NOMO-1 (cell line): Measurements from ENCODE around the gene CEP104.
A peak's percentile ranks its signal among the peaks of the same experiment; 100 is the strongest.

Source experiments
- DNase-seq, 2 experiments: peaks; one replicate each; lab custom pipeline; 2025; ENCODE audit not compliant: unreplicated experiment in 2 of 2; lab: John Stamatoyannopoulos, UW

The CEP104 gene

GRCh38 chr1:3856923-3857790, at the start of gene CEP104, which contains the start of gene DFFB:
Gene CEP104, minus strand, starts transcription at chr1:3857211. Its CDS starts 4,804 bp downstream, at chr1:3852407.
Gene DFFB, plus strand, starts transcription at chr1:3857476. Its CDS starts 128 bp downstream, at chr1:3857604.
- DNase-seq, result peak; percentile 78 to 86

GRCh38 chr1:3906672-3907020, 49.6 kb upstream of the CEP104 start:
- no peak for DNase-seq

GRCh38 chr1:3905953-3906671, 49.1 kb upstream of the CEP104 start:
- no peak for DNase-seq

- DNase-seq, result no peak
These were observed 48.4 kb upstream of the CEP104 start for GRCh38 chr1:3905266-3905952.

GRCh38 chr1:3904843-3905185, 47.8 kb upstream of the CEP104 start:
- no peak for DNase-seq

- DNase-seq, result no peak
These were observed 47.2 kb upstream of the CEP104 start for GRCh38 chr1:3904006-3904842.

GRCh38 chr1:3903141-3904005, 46.4 kb upstream of the CEP104 start:
- no peak for DNase-seq

GRCh38 chr1:3902571-3903091, 45.6 kb upstream of the CEP104 start:
- DNase-seq, result no peak

GRCh38 chr1:3902111-3902511, 45.1 kb upstream of the CEP104 start:
- no peak for DNase-seq

GRCh38 chr1:3900969-3901529, 44.0 kb upstream of the CEP104 start:
- peak; percentile 87 to 89 for DNase-seq

- peak; percentile 96 to 97 for DNase-seq
These were observed 43.3 kb upstream of the CEP104 start, which contains the start of gene C1orf174 for GRCh38 chr1:3900150-3900968. Gene C1orf174, minus strand, starts transcription at chr1:3900272. Its CDS starts 86 bp downstream, at chr1:3900186.

- DNase-seq, result peak in 1 of 2 experiments; percentile 32
These were observed 42.7 kb upstream of the CEP104 start for GRCh38 chr1:3899754-3900149.

- DNase-seq, result no peak
These were observed 42.2 kb upstream of the CEP104 start for GRCh38 chr1:3898994-3899753.

- no peak for DNase-seq
These were observed 41.4 kb upstream of the CEP104 start for GRCh38 chr1:3898475-3898735.

- DNase-seq, result no peak
These were observed 39.5 kb upstream of the CEP104 start for GRCh38 chr1:3896396-3897000.

- no peak for DNase-seq
These were observed 38.9 kb upstream of the CEP104 start for GRCh38 chr1:3895951-3896325.

- no peak for DNase-seq
These were observed 38.4 kb upstream of the CEP104 start for GRCh38 chr1:3895279-3895950.
